Right cardiac atrium (tissue), 5 donors: ENCODE measurements around the gene BSPRY. TPM values are rescaled to one million over a fixed set of nuclear protein-coding genes. Genes with fewer than 3 reads are reported as not detected.
"Not testable (repeated sequence)": the region's sequence is repeated elsewhere in the genome, so short reads cannot be mapped to it uniquely, and the experiment has no call there.

Experiments used
- ATAC-seq, 2 donors: fragments of 200-7000 bp; cut with Tn5 transposase; one replicate each; pipeline versions ENCODE4 v1.8.0 to v1.9.1; 2020; ENCODE audit warnings: moderate library complexity in 2 of 2, mild to moderate bottlenecking in 1 of 2
- DNase-seq, 3 donors: peaks; one replicate each; pipeline ENCODE4 v3.0.0-alpha.2; 2020
- H3K27ac ChIP-seq: one replicate; pipeline ENCODE4 v1.5.1; 2013; ENCODE audit warnings: mild to moderate bottlenecking, low read length, control low read depth, moderate library complexity
- H3K27me3 ChIP-seq: one replicate; pipeline ENCODE4 v1.6.1; 2013; ENCODE audit not compliant: control insufficient read depth, insufficient read depth
- H3K4me1 ChIP-seq: one replicate; pipeline ENCODE4 v1.6.1; 2013; ENCODE audit warnings: low read length; ENCODE audit not compliant: control insufficient read depth, insufficient read depth
- H3K4me3 ChIP-seq: one replicate; pipeline ENCODE4 v1.5.1; 2013; ENCODE audit warnings: low read length, control low read depth
- H3K9me3 ChIP-seq: one replicate; pipeline ENCODE4 v1.6.1; 2013; ENCODE audit warnings: low read length; ENCODE audit not compliant: control insufficient read depth
- WGBS: extraction: QIAGEN DNeasy Blood & Tissue Kit; methylation state at CpG from one replicate; pipeline ENCODE4 v1.1.7; 2013; 5-methylcytosine and 5-hydroxymethylcytosine counted together
- intact Hi-C, 4 donors: fragments of 100-400 bp; cut with DNase I; formaldehyde crosslinking; loops; one replicate each; pipeline versions ENCODE4 v1.11.0 to v1.14.0; 2022 to 2023
- polyA plus RNA-seq: library from polyadenylated mRNA; stranded (reverse); fragments of 200-250 nt; gene quantifications from one replicate; pipeline ENCODE4 v1.2.3, GENCODE V29; 2013
- total RNA-seq, 4 donors: library from RNA; stranded (reverse); fragmentation: NEBNext Ultra II Directional; extraction: Animal tissue kit (Norgen Biotek cat#: 25700); gene quantifications; one replicate each; pipeline ENCODE4 v1.2.1, GENCODE V29; 2021
- donor health status: healthy with polysubstance abuse.
- donor health status: DM: no; HTN: yes; CAD: no.
- donor health status: DM: no; HTN: no; CAD: no.
- donor health status: DM: no; HTN: yes; CAD: no; lungs with severe emphysema.
- donor health status: DM: yes; HTN: yes; CAD: no.

Gene BSPRY
- total and polyA plus RNA-seq, 5 donors: 0.21 to 2.3 (median 1.4) TPM

- DNase-seq: no peak
- no peaks in the 10 kb centered on the region for H3K4me1 ChIP-seq
- intact Hi-C loops: no loop called here
- no peak for ATAC-seq
- H3K27ac ChIP-seq: no peak overlapping the region
- no peaks in the 10 kb centered on the region for H3K9me3 ChIP-seq
- H3K4me3 ChIP-seq: no peak overlapping the region
- H3K27me3 ChIP-seq: no peaks in the 10 kb centered on the region
- WGBS: 56% methylated on average over 7 of the region's 7 CpGs
These were observed 7.4 kb downstream of the BSPRY start for GRCh38 chr9:113356686-113357292.

DNA sequence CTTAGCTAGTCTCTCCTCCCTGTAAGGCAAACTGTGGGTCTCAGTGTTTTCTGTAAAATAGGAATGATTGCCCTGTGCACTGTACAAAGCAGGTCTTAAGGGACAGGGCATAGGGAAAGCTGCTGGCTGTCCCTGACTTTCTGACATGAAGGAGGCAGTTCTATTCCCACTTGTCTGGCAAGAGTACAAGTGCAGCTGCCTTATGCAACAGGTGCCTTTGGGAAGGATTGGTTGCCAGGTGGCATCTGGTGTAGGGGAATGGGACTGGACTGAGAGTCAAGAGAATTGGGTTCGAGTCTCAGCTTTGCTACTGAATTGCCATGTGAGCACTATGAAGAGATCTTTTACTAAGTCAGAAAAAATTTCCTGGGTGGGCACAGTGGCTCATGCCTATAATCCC, 10.0 kb downstream of the BSPRY start:
- intact Hi-C loops: no loop called here
- WGBS: 90% methylated on average over 1 of the region's 1 CpG
- DNase-seq (no peak), ATAC-seq (no peak)
- Histone ChIP-seq H3K27ac (no peak overlapping the region), H3K27me3 (no peaks in the 10 kb centered on the region), H3K4me1 (no peaks in the 10 kb centered on the region), H3K4me3 (no peak overlapping the region), H3K9me3 (no peaks in the 10 kb centered on the region)

GRCh38 chr9:113360242-113360842, 11.0 kb downstream of the BSPRY start:
- WGBS: 90% methylated on average over 15 of the region's 15 CpGs

GRCh38 chr9:113361304-113362018, 12.1 kb downstream of the BSPRY start:
- H3K9me3 ChIP-seq: no peaks in the 10 kb centered on the region
- no peak overlapping the region for H3K27ac ChIP-seq
- no peaks in the 10 kb centered on the region for H3K27me3 ChIP-seq
- 53% methylated on average over 7 of the region's 7 CpGs for WGBS
- H3K4me3 ChIP-seq: no peak overlapping the region
- DNase-seq (no peak), ATAC-seq (no peak)
- H3K4me1 ChIP-seq: no peaks in the 10 kb centered on the region
- intact Hi-C loops: no loop called here

More at GRCh38 chr9:113360242-113360842, 11.0 kb downstream of the BSPRY start:
- Histone ChIP-seq H3K9me3 (no peaks in the 10 kb centered on the region), H3K4me1 (no peaks in the 10 kb centered on the region), H3K27ac (no peak overlapping the region), H3K4me3 (no peak overlapping the region), H3K27me3 (no peaks in the 10 kb centered on the region)
- intact Hi-C loops: no loop called here
- ATAC-seq: no peak
- no peak for DNase-seq

- intact Hi-C loops: no loop called here
- no peaks in the 10 kb centered on the region for H3K4me1 ChIP-seq
- no peak overlapping the region for H3K27ac ChIP-seq
- WGBS: 83% methylated on average over 3 of the region's 3 CpGs
- H3K27me3 ChIP-seq: no peaks in the 10 kb centered on the region
- H3K4me3 ChIP-seq: no peak overlapping the region
- DNase-seq (no peak), ATAC-seq (no peak)
- H3K9me3 ChIP-seq: no peaks in the 10 kb centered on the region
These were observed 14.0 kb downstream of the BSPRY start for GRCh38 chr9:113363336-113363735.

- WGBS: 23% methylated on average over 1 of the region's 1 CpG
- DNase-seq: no peak
- Histone ChIP-seq H3K4me3 (no peak overlapping the region), H3K4me1 (no peaks in the 10 kb centered on the region), H3K27ac (no peak overlapping the region), H3K9me3 (no peaks in the 10 kb centered on the region), H3K27me3 (no peaks in the 10 kb centered on the region)
- intact Hi-C loops: no loop called here
- no peak for ATAC-seq
These were observed 15.6 kb downstream of the BSPRY start for GRCh38 chr9:113364951-113365350.

DNA sequence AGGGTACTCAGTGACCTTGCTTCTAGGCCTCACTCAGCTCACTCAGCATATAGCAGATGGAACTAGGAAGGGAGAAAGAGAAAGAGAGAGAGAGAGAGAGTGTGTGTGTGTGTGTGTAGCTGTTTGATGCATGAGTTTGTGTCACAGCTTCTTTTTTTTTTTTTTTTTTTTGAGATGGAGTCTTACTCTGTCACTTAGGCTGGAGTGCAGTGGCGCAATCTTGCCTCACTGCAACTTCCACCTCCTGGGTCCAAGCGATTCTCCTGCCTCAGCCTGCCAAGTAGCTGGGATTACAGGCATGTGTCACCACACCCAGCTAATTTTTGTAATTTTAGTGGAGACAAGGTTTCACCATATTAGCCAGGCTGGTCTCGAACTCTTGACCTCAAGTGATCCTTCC, 16.3 kb downstream of the BSPRY start:
- H3K27me3 ChIP-seq, H3K27ac ChIP-seq, H3K4me1 ChIP-seq, H3K9me3 ChIP-seq, ATAC-seq, H3K4me3 ChIP-seq, intact Hi-C loops: not testable (repeated sequence)
- WGBS: 92% methylated on average over 3 of the region's 3 CpGs
- peak in 1 of 3 donors; percentile 36 for DNase-seq

DNA sequence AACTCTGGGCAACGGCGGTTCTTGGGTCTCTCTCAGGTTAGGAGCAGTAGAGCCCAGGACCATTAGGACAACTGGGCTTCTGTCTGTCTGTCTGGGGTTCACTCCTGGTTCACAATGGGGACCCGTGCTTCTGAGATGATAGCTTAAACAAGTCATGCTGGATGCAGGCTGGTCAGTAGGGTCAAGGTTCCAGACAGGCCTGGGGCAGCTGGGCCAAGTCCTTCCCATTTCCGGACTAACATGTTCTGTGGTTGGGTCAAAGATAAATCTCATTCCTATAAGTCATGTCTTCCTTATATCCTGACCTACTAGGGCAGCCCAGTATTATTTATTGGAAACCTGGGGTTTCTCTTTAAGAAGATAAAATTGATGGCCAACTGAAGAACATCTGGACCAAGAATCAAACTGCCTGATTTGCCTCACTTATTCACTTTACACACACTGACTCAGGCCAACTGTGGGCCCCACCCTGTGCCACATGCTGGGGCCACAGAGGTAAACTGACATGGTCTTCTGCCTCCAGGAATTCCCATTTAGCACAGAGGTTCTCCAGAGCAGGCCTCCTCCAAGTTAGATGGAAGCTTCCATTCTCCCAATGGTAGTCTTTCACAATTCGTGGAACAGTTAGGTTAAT, 19.1 kb downstream of the BSPRY start:
- no peaks in the 10 kb centered on the region for H3K9me3 ChIP-seq
- no peak overlapping the region for H3K27ac ChIP-seq
- no peak overlapping the region for H3K4me3 ChIP-seq
- H3K27me3 ChIP-seq: no peaks in the 10 kb centered on the region
- ATAC-seq: no peak
- intact Hi-C loops: no loop called here
- WGBS: 89% methylated on average over 5 of the region's 5 CpGs
- no peaks in the 10 kb centered on the region for H3K4me1 ChIP-seq
- DNase-seq: no peak

- H3K27ac ChIP-seq: no peak overlapping the region
- peak in 1 of 3 donors; percentile 59 for DNase-seq
- WGBS: 66% methylated on average over 13 of the region's 13 CpGs
- H3K27me3 ChIP-seq: no peaks in the 10 kb centered on the region
- ATAC-seq: peak; percentile 34 to 44
- no peaks in the 10 kb centered on the region for H3K4me1 ChIP-seq
- no peak overlapping the region for H3K4me3 ChIP-seq
- H3K9me3 ChIP-seq: no peaks in the 10 kb centered on the region
- intact Hi-C loops: no loop called here
These were observed 19.9 kb downstream of the BSPRY start for GRCh38 chr9:113368982-113369854.

DNA sequence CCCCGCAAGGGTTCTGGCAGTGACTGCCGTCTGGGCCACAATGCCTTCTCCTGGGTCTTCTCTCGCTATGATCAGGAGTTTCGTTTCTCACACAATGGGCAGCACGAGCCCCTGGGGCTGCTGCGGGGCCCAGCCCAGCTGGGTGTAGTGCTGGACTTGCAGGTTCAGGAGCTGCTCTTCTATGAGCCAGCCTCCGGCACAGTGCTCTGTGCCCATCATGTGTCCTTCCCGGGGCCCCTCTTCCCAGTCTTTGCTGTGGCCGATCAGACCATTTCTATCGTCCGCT, 20.5 kb downstream of the BSPRY start:
- 79% methylated on average over 11 of the region's 11 CpGs for WGBS
- Histone ChIP-seq H3K27me3 (no peaks in the 10 kb centered on the region), H3K4me3 (no peak overlapping the region), H3K4me1 (no peaks in the 10 kb centered on the region), H3K9me3 (no peaks in the 10 kb centered on the region), H3K27ac (no peak overlapping the region)
- ATAC-seq: peak in 1 of 2 donors; percentile 9
- DNase-seq: no peak
- intact Hi-C loops: no loop called here
